ENCODE measurements around the gene MAP3K20. TPM values are rescaled to one million over a fixed set of nuclear protein-coding genes. Genes with fewer than 3 reads are reported as not detected.

Gene MAP3K20
- total and polyA plus RNA-seq, 9 donors: 38.6 to 127 (median 88.4) TPM

- no peak for TF ChIP-seq POLR2A (IDR thresholded peaks at IDR 0.05)
- TF ChIP-seq, protein P1, sequence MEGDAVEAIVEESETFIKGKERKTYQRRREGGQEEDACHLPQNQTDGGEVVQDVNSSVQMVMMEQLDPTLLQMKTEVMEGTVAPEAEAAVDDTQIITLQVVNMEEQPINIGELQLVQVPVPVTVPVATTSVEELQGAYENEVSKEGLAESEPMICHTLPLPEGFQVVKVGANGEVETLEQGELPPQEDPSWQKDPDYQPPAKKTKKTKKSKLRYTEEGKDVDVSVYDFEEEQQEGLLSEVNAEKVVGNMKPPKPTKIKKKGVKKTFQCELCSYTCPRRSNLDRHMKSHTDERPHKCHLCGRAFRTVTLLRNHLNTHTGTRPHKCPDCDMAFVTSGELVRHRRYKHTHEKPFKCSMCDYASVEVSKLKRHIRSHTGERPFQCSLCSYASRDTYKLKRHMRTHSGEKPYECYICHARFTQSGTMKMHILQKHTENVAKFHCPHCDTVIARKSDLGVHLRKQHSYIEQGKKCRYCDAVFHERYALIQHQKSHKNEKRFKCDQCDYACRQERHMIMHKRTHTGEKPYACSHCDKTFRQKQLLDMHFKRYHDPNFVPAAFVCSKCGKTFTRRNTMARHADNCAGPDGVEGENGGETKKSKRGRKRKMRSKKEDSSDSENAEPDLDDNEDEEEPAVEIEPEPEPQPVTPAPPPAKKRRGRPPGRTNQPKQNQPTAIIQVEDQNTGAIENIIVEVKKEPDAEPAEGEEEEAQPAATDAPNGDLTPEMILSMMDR (IDR thresholded peaks at IDR 0.05): no peak
- TF ChIP-seq EP300 (IDR thresholded peaks at IDR 0.05): no peak
Observed at GRCh38 chr2:173150963-173151362, 75.3 kb downstream of the MAP3K20 start.

GRCh38 chr2:173151671-173152401 lies 76.2 kb downstream of the MAP3K20 start:
- Histone ChIP-seq H3K27ac (no peak overlapping the region), H3K36me3 (no peaks in the 10 kb centered on the region), H3K27me3 (no peaks in the 10 kb centered on the region), H3K4me3 (no peak overlapping the region), H3K4me1 (ENCODE audit: insufficient read depth) (peaks cover 5% of the 10 kb centered on the region), H3K9me3 (no peaks in the 10 kb centered on the region)
- TF ChIP-seq, protein P1 (IDR thresholded peaks at IDR 0.05): no peak
- TF ChIP-seq POLR2A (IDR thresholded peaks at IDR 0.05) (no peak), EP300 (IDR thresholded peaks at IDR 0.05) (no peak)
- 41 to 49% (median 41%) methylated on average over 3 of the region's 3 CpGs for WGBS, 3 donors
- intact Hi-C loops (cut with DNase I): no loop called here
- no peak for DNase-seq

More at GRCh38 chr2:173150963-173151362, 75.3 kb downstream of the MAP3K20 start:
- Histone ChIP-seq H3K27me3 (no peaks in the 10 kb centered on the region), H3K27ac (no peak overlapping the region), H3K4me1 (ENCODE audit: insufficient read depth) (peaks cover 5% of the 10 kb centered on the region), H3K36me3 (no peaks in the 10 kb centered on the region), H3K4me3 (no peak overlapping the region), H3K9me3 (no peaks in the 10 kb centered on the region)
- intact Hi-C loops (cut with DNase I): no loop called here
- no peak for DNase-seq

DNA sequence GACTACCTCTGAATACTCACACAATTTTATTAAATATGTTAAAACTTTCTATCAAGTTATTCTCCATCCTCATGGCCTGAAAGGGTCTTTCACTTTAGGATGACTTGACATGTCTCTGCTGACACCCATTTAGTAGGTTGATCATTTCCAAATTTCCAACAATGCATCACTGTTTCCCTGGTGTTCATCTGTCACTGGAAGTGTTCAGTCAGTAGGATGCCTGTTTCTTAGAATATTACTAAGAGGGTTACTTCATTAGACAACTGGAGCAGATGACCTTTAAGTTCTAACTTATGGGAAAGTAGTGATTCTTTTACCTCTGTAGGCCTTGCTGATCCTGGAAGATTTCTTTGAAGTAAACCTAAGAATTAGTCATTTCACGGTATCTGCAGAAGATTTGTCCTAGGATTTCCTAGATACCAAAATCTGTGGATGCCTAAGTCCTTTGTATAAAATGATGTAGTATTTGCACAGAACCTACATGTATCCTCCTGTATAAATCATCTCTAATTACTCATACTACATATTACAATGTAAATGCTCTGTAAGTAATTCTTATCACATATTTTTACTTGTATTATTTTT lies 77.7 kb downstream of the MAP3K20 start:
- no peak for DNase-seq
- no peak overlapping the region for H3K27ac ChIP-seq
- peaks cover 6% of the 10 kb centered on the region for H3K4me1 ChIP-seq (ENCODE audit: insufficient read depth)

GRCh38 chr2:173157676-173158293 lies 82.1 kb downstream of the MAP3K20 start:
- Histone ChIP-seq H3K27ac (no peak overlapping the region), H3K4me3 (no peak overlapping the region), H3K27me3 (no peaks in the 10 kb centered on the region), H3K9me3 (no peaks in the 10 kb centered on the region), H3K36me3 (no peaks in the 10 kb centered on the region), H3K4me1 (ENCODE audit: insufficient read depth) (peaks cover 9% of the 10 kb centered on the region)
- intact Hi-C loops (cut with DNase I): no loop called here
- WGBS, 3 donors: 93 to 100% (median 95%) methylated on average over 3 of the region's 3 CpGs
- DNase-seq: no peak
- TF ChIP-seq POLR2A (IDR thresholded peaks at IDR 0.05) (no peak), EP300 (IDR thresholded peaks at IDR 0.05) (no peak)
- TF ChIP-seq, protein P1 (IDR thresholded peaks at IDR 0.05): no peak

More for the DNA sequence above, 77.7 kb downstream of the MAP3K20 start:
- H3K4me3 ChIP-seq: no peak overlapping the region
- H3K36me3 ChIP-seq: no peaks in the 10 kb centered on the region
- H3K27me3 ChIP-seq: no peaks in the 10 kb centered on the region
- WGBS, 3 donors: 97 to 100% (median 100%) methylated on average over 1 of the region's 1 CpG
- intact Hi-C loops (cut with DNase I): no loop called here
- no peak for TF ChIP-seq POLR2A (IDR thresholded peaks at IDR 0.05)
- no peak for TF ChIP-seq EP300 (IDR thresholded peaks at IDR 0.05)
- TF ChIP-seq, protein P1 (IDR thresholded peaks at IDR 0.05): no peak
- no peaks in the 10 kb centered on the region for H3K9me3 ChIP-seq
